ENCODE data around the gene NARS2.

NARS2 gene

GRCh38 chr11:78414321-78415051, 160.2 kb downstream of the NARS2 start:
- no peak for DNase-seq (ENCODE audit: low read depth)

GRCh38 chr11:78408619-78409018, 166.0 kb downstream of the NARS2 start:
- no peak for DNase-seq (ENCODE audit: low read depth)

GRCh38 chr11:78406568-78407196, 168.0 kb downstream of the NARS2 start:
- no peak for DNase-seq (ENCODE audit: low read depth)

GRCh38 chr11:78405805-78406204, 168.9 kb downstream of the NARS2 start:
- DNase-seq (ENCODE audit: low read depth) = no peak

GRCh38 chr11:78403781-78404180, 170.9 kb downstream of the NARS2 start:
- DNase-seq (ENCODE audit: low read depth) = no peak

GRCh38 chr11:78402847-78403246, 171.8 kb downstream of the NARS2 start:
- DNase-seq (ENCODE audit: low read depth) = no peak

GRCh38 chr11:78400702-78401101, 174.0 kb downstream of the NARS2 start:
- DNase-seq (ENCODE audit: low read depth) = no peak

- no peak for DNase-seq (ENCODE audit: low read depth)
These were observed 174.5 kb downstream of the NARS2 start for GRCh38 chr11:78400116-78400515.

- DNase-seq (ENCODE audit: low read depth) = no peak
These were observed 175.5 kb downstream of the NARS2 start for GRCh38 chr11:78399136-78399535.

- no peak for DNase-seq (ENCODE audit: low read depth)
These were observed 175.9 kb downstream of the NARS2 start for GRCh38 chr11:78398715-78399114.

GRCh38 chr11:78397398-78397797, 177.3 kb downstream of the NARS2 start:
- no peak for DNase-seq (ENCODE audit: low read depth)

- DNase-seq (ENCODE audit: low read depth) = no peak
These were observed 179.1 kb downstream of the NARS2 start for GRCh38 chr11:78395597-78395996.

GRCh38 chr11:78392854-78393253, 181.8 kb downstream of the NARS2 start:
- no peak for DNase-seq (ENCODE audit: low read depth)

- DNase-seq (ENCODE audit: low read depth) = no peak
These were observed 183.2 kb downstream of the NARS2 start for GRCh38 chr11:78391424-78391823.

- DNase-seq (ENCODE audit: low read depth) = no peak
These were observed 183.9 kb downstream of the NARS2 start for GRCh38 chr11:78390809-78391208.

- no peak for DNase-seq (ENCODE audit: low read depth)
These were observed 188.3 kb downstream of the NARS2 start for GRCh38 chr11:78386215-78386941.
